GM19035 (cell line): Measurements from ENCODE around the gene PTPN6.

ENCODE experiments used
- ATAC-seq: cut with Tn5 transposase; IDR thresholded peaks from one replicate; pipeline ENCODE4 v1.9.1; 2021; ENCODE audit not compliant: unreplicated experiment

The PTPN6 gene

DNA sequence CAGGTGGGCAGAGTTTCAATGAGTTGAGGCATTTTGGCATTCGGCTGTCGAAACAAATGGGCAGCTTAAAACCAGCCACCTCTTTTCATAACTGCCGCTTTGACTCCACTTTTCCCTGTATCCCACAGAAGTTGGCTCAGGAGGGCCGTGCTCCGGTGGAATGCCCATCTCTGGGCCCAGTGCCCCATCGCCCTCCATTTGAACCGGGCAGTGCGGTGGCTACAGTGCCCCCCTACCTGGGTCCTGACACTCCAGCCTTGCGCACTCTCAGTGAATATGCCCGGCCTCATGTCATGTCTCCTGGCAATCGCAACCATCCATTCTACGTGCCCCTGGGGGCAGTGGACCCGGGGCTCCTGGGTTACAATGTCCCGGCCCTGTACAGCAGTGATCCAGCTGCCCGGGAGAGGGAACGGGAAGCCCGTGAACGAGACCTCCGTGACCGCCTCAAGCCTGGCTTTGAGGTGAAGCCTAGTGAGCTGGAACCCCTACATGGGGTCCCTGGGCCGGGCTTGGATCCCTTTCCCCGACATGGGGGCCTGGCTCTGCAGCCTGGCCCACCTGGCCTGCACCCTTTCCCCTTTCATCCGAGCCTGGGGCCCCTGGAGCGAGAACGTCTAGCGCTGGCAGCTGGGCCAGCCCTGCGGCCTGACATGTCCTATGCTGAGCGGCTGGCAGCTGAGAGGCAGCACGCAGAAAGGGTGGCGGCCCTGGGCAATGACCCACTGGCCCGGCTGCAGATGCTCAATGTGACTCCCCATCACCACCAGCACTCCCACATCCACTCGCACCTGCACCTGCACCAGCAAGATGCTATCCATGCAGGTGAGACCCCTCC is 12.6 kb upstream of the PTPN6 start:
- no peak for ATAC-seq

DNA sequence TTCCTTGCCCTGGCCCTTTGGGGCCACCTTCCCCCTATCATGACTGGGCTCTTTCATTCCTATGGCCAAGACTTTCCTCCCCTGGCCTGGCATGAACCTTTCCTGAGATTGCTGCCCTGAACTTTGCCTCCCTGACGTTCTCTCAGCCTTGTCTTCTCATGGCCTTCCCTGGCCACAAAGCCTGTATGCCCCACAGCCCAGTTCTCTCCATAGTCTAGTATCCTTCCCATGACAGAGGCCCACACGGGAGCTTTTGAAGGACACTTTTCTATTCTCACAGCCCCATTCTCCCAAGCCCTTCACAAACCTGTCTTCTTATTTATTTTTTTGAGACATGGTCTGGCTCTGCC is 12.0 kb upstream of the PTPN6 start:
- ATAC-seq: no peak

DNA sequence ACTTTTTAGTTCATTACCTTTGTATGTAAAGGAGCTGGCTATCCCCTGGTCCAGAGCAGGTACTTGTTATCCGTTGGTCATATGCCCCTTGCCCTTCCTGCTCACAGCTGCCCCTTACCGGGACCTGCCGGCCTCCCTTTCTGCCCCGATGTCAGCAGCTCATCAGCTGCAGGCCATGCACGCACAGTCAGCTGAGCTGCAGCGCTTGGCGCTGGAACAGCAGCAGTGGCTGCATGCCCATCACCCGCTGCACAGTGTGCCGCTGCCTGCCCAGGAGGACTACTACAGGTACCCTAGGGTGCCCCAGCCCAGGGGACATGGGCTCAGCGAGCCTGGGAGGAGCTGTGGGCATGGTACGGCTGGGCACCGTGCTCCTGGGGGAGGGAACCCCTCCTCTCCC is 9.9 kb upstream of the PTPN6 start:
- ATAC-seq: no peak

DNA sequence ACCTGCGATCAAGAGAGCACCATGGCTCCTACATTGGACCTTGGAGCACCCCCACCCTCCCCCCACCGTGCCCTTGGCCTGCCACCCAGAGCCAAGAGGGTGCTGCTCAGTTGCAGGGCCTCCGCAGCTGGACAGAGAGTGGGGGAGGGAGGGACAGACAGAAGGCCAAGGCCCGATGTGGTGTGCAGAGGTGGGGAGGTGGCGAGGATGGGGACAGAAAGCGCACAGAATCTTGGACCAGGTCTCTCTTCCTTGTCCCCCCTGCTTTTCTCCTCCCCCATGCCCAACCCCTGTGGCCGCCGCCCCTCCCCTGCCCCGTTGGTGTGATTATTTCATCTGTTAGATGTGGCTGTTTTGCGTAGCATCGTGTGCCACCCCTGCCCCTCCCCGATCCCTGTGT is 9.4 kb upstream of the PTPN6 start:
- ATAC-seq: no peak

DNA sequence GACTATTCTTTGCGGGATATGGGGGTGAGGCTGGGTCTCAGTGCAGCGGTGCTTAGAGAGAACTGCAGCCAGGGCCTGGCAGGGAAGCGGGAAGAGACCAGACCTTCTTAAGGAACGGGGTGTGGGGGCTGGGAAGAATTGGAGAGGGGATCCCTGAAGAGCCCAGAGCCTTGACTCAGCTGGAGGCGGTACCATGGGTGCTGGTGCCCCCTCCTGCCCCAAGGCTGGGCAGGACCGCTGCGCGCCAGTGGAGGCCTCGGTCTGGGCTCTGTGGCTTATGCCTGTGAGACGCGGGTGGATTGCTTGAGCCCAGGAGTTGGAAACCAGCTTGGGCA is 8.9 kb upstream of the PTPN6 start:
- ATAC-seq: no peak

DNA sequence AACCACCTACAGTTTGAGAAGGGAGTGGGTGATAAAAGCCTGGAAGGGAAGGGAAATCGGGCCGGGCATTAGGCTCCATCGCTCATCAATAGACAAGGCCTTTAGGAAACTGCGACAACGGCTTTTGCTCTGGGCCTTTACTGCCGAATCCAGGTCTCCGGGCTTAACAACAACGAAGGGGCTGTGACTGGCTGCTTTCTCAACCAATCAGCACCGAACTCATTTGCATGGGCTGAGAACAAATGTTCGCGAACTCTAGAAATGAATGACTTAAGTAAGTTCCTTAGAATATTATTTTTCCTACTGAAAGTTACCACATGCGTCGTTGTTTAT is 7.8 kb upstream of the PTPN6 start:
- ATAC-seq: peak; percentile 34

DNA sequence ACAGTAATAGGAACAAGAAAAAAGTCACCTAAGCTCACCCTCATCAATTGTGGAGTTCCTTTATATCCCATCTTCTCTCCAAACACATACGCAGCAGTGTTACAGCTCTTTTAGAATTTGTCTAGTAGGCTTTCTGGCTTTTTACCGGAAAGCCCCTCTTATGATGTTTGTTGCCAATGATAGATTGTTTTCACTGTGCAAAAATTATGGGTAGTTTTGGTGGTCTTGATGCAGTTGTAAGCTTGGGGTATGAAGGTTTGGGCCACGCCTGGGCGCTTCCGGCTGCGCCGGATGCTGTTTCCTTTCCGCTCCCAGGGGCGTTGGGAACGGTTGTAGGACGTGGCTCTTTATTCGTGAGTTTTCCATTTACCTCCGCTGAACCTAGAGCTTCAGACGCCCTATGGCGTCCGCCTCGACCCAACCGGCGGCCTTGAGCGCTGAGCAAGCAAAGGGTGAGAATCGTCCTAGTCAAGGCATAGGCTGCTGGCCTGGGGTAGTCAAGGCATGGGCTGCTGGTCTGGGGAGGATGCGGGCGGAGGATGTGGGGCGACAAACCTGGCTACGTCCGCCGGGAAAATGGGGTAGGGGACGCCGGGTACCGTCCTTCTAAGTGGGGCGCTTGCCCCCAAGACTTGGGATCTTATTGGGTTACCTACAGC is 7.3 kb upstream of the PTPN6 start, which contains the start of the genes C12orf57 and RNU7-1:
Gene C12orf57, plus strand, starts transcription at position 301 of the 659 bp plus-strand sequence. Its CDS starts 100 bp downstream, at position 401.
Gene RNU7-1, plus strand, starts transcription at position 95 of the 659 bp plus-strand sequence.
- ATAC-seq: peak; percentile 45

DNA sequence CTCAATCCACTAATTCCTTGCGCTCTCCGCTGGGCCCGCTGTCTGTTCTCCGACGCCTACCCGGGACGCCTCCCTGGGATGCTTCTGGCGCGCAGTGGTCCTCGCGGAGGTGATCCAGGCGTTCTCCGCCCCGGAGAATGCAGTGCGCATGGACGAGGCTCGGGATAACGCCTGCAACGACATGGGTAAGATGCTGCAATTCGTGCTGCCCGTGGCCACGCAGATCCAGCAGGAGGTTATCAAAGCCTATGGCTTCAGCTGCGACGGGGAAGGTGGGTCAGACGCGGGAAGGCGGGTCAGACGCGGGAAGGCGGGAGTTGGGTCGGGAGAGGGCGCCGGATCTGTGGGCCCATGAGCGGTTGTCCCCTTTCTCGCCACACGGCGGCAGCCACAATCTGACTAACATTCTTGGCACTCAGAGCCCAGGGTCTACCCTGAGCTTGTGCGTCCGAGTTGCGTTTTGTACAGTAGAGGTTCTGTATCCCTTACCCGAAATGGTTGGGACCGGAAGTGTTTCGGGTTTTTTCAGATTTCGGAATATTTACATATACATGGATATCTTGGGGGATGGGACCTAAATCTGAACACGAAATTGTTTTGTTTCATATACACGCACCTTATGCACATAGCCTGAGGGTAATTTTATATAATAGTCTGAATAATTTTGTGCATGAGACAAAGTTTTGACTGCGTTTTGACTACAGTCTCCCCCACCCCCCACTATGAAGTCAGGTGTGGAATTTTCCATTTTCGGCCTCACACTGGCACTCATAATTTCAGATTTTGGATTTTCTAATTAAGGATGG is 6.6 kb upstream of the PTPN6 start:
- ATAC-seq: peak; percentile 36

DNA sequence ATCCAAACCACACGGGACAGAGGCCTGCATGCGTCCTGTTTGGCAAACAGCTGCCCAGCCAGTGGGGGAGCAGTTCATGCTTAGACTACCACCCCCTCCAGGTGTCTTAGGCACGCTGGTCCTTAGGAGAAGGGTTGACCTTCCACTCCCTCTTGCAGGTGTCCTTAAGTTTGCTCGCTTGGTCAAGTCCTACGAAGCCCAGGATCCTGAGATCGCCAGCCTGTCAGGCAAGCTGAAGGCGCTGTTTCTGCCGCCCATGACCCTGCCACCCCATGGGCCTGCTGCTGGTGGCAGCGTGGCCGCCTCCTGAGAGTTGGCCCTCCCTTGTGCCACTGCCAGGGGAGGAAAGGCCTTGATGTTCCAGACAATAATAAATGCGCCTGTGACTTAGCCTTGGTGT is 5.5 kb upstream of the PTPN6 start:
- no peak for ATAC-seq

DNA sequence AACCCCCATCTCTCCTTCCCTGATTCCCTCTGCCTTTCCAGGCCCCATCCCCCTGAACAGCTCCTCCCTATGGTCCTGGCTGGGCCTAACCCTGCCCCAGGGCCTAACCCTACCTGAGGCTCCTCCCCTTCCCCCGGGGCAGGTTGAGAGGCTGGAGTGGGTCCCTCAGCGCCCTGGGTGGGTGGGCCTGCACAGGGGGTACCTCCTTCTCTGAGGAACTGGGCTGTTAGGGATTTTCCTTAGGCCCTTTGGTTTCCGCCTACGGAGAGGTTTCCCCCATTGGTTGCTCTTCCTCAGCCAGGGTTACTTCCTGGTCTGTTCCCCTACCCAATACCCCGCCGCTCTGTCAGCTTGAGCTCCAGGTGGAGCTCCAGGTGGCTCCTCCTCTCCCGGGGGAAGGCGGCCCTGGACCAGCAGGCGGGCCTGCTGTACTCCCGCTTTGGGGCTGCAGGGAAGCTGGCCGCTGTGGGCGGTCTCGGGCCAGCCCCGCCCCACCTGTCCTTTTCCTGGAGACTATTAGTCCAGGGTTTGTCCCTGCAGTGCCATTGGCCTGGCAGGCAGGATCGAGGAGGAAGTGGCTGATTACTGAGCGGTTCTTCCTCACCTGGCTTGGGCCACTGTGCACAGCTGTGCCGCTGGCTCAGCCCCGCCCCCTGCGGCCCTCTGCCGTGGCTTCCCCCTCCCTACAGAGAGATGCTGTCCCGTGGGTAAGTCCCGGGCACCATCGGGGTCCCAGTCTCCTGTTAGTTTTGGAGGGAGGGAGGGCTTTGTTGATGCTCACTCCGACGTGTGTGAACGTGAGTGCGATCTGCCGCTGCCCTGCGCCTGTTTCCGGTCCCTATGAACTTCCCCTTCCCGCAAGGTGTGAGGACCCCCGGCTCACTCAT is 4.9 kb upstream of the PTPN6 start:
- ATAC-seq: no peak

DNA sequence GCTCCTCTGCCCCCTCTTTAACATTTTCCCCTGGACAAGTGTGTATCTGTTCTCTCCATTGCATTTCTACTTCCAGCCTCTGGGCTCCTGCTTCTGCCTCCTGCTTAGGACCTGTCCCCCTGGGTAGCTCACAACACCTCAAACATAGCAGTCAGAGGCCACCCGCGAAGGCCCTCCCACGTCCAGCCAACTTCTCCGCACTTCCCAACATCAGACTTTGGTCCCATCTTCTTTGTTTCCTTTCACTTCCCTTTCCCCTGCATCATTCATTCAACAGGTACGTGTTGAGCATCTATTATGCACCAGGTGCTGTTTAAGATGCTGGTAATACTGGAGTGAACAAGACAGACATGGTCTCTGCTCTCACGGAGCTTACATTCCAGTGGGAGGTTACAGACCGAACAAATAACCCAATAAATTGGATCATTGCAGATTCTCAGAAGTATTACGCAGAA is 4.2 kb upstream of the PTPN6 start:
- ATAC-seq: no peak

DNA sequence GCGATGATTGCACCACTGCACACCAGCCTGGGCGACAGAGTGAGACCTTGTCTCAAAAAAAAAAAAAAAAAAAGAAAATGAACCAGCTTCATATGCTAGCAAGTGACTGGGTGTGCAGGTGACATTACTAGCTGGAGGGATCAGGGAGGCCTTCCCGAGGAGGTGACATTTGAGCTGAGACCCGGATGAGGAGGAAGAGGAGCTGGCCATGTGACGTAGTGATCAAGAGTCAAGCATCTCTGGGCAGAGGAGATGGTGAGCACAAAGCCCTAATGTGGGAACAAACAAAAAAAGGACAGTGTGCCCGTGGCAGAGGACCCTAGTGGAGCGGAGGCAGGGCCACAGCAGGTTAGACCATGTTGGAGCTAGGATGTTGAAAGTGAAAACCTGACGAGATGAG is 3.5 kb upstream of the PTPN6 start:
- no peak for ATAC-seq

DNA sequence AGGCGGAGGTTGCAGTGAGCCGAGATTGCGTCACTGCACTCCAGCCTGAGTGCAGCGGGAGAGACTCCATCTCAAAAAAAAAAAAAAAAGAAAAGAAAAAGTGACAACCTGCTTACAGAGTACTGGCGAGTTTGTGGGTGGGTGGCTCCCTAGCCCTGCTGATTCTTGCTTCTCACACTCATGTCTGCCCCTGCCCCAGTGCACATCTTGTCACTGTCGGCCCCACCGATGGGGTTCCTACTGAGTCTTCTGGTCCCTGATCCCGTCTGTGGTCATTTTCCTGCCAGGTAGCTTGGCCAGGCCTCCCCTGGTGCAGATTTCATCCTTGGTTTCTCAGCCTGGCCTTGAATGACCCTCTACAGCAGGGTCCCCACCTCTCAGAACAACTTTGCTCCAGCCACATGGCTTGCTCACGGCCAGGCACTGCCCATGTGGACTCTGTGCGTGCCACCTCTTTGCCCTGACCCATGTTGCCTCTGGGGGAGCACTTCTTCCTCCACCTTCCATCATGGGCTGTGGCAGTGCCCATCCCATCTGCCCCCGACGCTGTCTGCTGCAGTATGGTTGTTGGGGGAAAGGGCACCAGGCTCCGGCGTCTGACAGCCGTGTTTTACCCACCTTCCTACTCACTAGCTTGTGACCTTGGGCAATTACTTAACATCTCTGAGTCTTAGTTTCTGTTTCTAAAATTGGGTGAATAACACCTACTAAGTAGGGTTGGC is 2.1 kb upstream of the PTPN6 start:
- ATAC-seq: no peak

DNA sequence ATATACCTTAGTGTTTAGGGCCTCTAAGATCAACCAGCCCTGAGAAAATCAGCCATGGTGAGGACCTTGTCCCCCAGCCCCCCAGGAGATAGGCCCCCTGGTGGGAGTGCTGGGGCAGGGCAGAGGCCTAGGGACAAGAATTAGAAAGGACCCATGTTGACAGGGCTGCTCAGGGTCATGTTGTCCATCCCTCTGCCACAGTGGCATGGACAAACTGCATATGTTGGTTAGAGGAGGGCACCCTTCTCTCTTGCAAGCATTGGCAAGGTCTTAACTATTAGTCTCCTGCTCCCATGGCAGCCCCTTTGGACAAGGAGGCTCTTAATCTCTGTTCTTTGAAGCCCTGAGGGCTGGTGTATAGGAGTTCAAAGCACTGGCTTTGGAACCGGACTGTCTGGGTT is 755 bp upstream of the PTPN6 start:
- ATAC-seq: no peak

DNA sequence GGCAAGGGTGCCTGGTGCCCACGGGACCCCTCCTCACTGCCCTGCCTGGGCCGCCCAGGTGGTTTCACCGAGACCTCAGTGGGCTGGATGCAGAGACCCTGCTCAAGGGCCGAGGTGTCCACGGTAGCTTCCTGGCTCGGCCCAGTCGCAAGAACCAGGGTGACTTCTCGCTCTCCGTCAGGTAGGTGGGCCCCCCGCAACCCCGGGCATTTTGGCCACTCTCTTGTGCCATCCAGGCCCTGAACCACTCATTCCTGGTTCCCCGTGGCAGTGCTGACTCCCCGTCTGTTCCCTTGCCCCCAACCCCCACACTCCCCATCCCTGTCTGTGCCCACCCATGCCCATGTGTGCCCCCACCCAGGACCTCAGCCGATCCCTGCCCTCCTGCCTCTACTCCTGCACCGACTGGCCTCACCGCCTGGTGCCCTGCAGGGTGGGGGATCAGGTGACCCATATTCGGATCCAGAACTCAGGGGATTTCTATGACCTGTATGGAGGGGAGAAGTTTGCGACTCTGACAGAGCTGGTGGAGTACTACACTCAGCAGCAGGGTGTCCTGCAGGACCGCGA is 480 bp downstream of the PTPN6 start:
- no peak for ATAC-seq

DNA sequence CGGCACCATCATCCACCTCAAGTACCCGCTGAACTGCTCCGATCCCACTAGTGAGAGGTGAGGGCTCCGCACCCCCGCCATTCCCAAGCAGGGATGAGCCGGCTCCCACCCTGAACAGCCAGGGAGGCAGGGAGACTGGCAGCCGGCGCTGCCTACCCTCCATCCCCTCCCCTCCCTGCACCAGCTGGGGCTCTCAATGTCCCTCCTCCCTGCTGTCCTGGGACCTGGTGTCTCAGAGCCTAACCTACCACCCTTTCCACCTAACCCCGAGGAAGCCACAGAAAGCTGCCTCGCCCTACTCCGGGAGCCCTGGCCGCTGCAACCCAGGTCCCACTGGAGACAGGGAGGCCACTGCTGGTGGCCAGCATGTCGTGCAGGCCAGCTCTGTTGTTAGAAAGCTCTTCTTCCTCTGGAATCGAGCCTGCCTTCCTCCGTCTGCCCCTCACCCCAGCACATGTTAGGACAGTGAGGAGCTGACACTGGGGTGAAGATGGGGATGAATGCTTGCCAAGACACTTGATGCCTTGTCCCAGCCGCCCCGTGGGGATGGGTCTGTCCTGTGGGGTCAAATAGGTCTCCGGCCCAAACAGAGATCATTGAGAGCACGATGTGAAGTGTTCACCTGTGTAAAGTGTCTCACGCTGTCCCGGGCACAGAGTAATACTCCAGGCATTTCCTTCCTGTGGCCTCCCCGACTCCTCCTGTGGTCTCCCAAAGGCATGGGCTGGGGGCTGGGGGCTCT is 1.1 kb downstream of the PTPN6 start:
- ATAC-seq: no peak

DNA sequence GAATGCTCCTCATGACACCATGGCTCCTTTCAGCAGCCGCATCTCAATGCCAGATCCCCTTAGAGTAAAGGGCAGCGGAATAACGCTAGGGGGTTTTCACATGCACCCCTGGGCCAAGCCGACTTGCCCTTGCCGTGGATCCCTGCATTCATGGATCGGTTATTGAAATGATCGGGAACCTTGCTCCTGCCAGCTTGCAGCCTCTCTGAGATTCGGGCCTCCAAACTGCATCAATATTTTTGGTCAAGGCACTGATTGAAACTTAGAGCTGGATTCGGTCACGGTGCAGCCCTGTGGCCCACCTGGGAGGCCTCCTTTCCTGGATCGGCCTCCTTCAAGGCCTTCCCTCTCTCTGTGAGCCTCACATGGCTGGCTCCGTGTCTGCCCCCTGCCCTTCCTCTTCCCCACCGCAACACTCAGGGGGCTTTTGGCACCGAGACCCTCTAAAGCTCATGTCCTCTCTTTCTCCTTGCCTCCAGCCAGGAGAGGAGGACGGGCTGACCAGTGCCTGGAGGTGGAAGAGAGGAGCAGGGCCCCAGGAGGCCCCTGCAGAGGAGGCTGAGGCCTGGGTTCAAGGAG is 1.8 kb downstream of the PTPN6 start:
- no peak for ATAC-seq

DNA sequence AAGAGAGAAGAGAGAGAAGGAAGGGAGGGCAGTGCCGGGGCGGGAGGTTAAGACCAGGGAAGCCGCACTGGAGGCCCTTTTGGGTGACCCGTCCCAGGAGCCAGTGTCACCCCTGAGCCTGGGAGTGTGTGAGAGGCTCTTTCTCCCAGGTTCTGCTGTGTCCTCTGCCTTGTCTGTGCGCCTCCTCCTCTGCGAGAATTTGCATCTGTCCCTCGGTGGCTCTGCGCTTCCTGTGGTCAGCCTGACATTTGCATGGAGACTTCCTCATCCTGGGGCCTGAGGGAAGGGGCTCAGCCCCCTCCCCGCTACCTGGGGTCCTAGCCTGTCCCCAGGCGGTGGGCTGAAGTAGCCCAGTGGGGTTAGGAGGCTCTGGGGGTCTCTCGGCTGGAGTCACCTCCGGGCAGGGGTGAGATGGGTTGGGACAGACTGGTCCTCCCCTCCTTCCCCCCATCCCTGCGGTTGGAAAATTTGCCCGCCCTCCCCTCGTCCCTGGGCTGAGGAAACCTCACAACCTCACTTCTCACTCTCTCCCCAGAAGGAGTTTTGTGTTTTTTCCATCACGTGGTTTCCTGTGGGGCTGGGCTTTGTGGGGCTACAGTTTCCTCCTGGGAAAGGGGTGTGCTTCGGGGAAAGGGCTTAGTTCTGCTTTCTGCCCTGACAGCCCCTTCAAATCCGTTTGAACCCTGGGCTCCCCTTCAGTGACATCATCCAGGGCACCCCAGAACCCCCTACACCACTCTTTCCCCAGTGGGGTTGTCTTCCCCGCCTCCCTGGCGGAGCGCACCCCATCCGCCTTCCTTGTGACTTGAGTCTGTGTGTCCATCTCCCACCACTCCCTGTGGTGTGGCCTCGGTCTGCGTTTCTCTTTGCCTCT is 2.5 kb downstream of the PTPN6 start:
- peak; percentile 48 for ATAC-seq
